Measurements from ENCODE around the gene MOB3A.

DNA sequence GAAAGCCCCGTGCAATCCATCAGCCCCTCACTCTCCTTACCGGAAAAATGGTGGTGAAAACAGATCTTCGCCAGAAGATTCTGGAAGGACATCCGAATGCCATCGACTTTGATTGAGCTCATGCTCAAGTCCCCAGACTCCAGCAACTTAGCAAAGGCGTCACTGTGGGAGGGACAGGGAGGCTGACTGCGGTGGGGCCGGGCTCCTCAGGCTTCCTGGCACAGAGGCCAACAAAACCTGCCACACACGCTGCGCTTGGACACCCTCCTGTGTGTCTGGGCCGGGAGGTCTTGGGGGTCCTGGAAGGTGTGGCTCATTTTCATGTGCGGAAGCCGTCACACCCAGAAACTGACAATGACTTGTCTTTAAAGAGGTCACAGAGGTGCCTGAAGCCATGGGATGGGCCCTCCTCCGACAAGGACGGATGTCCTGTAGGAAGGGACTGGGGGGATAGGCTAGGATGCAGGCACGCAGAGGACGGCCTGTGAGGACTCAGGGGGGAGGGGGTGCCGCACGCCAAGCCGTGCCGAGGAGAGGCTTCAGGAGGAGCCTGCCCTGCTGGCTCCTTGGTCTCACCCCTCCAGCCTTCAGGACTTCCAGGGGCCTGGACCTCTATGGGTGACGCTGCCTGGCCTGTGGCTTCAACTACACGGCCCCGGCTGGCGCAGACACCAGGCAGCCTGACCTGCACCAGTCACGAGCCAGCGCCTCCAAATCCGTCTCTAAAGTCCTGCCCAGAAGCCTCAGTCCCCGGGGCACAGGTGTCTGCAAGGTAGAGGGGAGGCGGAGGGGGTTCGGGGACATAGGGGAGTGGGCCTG is 13.1 kb upstream of the MOB3A start:
- no peak for TF ChIP-seq EZH2phosphoT487 (IDR thresholded peaks at IDR 0.05; ENCODE audit: low read depth, severe bottlenecking, unreplicated experiment)
- TF ChIP-seq, protein P1, sequence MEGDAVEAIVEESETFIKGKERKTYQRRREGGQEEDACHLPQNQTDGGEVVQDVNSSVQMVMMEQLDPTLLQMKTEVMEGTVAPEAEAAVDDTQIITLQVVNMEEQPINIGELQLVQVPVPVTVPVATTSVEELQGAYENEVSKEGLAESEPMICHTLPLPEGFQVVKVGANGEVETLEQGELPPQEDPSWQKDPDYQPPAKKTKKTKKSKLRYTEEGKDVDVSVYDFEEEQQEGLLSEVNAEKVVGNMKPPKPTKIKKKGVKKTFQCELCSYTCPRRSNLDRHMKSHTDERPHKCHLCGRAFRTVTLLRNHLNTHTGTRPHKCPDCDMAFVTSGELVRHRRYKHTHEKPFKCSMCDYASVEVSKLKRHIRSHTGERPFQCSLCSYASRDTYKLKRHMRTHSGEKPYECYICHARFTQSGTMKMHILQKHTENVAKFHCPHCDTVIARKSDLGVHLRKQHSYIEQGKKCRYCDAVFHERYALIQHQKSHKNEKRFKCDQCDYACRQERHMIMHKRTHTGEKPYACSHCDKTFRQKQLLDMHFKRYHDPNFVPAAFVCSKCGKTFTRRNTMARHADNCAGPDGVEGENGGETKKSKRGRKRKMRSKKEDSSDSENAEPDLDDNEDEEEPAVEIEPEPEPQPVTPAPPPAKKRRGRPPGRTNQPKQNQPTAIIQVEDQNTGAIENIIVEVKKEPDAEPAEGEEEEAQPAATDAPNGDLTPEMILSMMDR (IDR thresholded peaks at IDR 0.05; ENCODE audit: poor library complexity), result no peak
